Measurements from ENCODE around the gene WDR54. TPM values are rescaled to one million over a fixed set of nuclear protein-coding genes. Genes with fewer than 3 reads are reported as not detected.

Gene WDR54
- polyA plus RNA-seq, 1 of the 3 experiments (the other 2 are of a cell fraction), result 61.6 TPM

DNA sequence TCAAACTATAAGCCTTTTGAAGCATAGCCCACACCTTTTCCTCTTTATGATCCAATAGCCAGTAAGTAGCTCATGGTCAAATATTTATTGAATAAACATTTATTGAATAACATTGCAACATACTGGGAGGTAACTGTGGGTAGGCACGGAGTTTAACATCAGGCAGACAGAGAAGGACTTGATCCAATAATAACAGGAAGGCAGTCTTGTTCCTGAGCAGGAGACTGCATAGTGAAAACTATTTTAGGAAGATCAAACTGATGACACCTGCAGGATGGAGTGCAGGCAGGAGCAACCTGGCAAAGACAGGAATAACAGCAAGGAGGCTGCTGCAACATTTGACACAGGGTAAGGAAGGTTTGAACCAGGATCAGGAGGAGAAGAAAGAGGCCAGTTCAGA, 38.3 kb upstream of the WDR54 start:
- H4K20me1 ChIP-seq (ENCODE audit: insufficient read depth), result peaks cover 74% of the 10 kb centered on the region
- CTCF ChIA-PET, result interaction anchor here (2.2 kb wide), 1 partner anchor 8 kb away, joined by 24 read pairs; no protein-coding TSS in a partner anchor
- no peaks in the 10 kb centered on the region for H3K27me3 ChIP-seq (ENCODE audit: insufficient read depth)
- H3K79me2 ChIP-seq (ENCODE audit: insufficient read depth), result peaks cover 87% of the 10 kb centered on the region
- H3K27ac ChIP-seq (ENCODE audit: low read depth in 2 of 2, low read length in 1 of 2), result no peak overlapping the region
- H3K9ac ChIP-seq, result no peak overlapping the region
- POLR2A ChIA-PET, result no interaction called here
- H3K4me2 ChIP-seq, result no peak overlapping the region
- peaks cover 5% of the 10 kb centered on the region for H3F3A ChIP-seq (replicated peaks; ENCODE audit: insufficient read depth)
- WGBS (ENCODE audit: low lambda C conversion rate), result 52% methylated on average over 1 of the region's 1 CpG
- no peak for DNase-seq
- no peaks in the 10 kb centered on the region for H3K9me2 ChIP-seq
- no peak for TF ChIP-seq NFIC (IDR thresholded peaks at IDR 0.05; ENCODE audit: borderline replicate concordance)
- no peak for TF ChIP-seq RAD21 (IDR thresholded peaks at IDR 0.05; ENCODE audit: low read length)
- TF ChIP-seq EZH2phosphoT487 (IDR thresholded peaks at IDR 0.05; ENCODE audit: borderline replicate concordance, low read depth), result no peak
- TF ChIP-seq RCOR1 (IDR thresholded peaks at IDR 0.05; ENCODE audit: low read length), result no peak
- TF ChIP-seq TAF1 (IDR thresholded peaks at IDR 0.05; ENCODE audit: borderline replicate concordance, low read depth, low read length), result no peak
- TF ChIP-seq, protein P1, sequence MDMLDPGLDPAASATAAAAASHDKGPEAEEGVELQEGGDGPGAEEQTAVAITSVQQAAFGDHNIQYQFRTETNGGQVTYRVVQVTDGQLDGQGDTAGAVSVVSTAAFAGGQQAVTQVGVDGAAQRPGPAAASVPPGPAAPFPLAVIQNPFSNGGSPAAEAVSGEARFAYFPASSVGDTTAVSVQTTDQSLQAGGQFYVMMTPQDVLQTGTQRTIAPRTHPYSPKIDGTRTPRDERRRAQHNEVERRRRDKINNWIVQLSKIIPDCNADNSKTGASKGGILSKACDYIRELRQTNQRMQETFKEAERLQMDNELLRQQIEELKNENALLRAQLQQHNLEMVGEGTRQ (IDR thresholded peaks at IDR 0.05; ENCODE audit: borderline replicate concordance, low read depth, low read length), result no peak
- TF ChIP-seq, protein P2, sequence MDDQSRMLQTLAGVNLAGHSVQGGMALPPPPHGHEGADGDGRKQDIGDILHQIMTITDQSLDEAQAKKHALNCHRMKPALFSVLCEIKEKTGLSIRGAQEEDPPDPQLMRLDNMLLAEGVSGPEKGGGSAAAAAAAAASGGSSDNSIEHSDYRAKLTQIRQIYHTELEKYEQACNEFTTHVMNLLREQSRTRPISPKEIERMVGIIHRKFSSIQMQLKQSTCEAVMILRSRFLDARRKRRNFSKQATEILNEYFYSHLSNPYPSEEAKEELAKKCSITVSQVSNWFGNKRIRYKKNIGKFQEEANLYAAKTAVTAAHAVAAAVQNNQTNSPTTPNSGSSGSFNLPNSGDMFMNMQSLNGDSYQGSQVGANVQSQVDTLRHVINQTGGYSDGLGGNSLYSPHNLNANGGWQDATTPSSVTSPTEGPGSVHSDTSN (IDR thresholded peaks at IDR 0.05), result no peak
- no peak for TF ChIP-seq POLR2AphosphoS5 (IDR thresholded peaks at IDR 0.05; ENCODE audit: low read depth, low read length)
- TF ChIP-seq, protein P3, sequence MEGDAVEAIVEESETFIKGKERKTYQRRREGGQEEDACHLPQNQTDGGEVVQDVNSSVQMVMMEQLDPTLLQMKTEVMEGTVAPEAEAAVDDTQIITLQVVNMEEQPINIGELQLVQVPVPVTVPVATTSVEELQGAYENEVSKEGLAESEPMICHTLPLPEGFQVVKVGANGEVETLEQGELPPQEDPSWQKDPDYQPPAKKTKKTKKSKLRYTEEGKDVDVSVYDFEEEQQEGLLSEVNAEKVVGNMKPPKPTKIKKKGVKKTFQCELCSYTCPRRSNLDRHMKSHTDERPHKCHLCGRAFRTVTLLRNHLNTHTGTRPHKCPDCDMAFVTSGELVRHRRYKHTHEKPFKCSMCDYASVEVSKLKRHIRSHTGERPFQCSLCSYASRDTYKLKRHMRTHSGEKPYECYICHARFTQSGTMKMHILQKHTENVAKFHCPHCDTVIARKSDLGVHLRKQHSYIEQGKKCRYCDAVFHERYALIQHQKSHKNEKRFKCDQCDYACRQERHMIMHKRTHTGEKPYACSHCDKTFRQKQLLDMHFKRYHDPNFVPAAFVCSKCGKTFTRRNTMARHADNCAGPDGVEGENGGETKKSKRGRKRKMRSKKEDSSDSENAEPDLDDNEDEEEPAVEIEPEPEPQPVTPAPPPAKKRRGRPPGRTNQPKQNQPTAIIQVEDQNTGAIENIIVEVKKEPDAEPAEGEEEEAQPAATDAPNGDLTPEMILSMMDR (IDR thresholded peaks at IDR 0.05), result no peak
- no peak for TF ChIP-seq TEAD4 (IDR thresholded peaks at IDR 0.05; ENCODE audit: borderline replicate concordance, insufficient read depth)
- TF ChIP-seq GATA2 (CRISPR knock-in tag; IDR thresholded peaks at IDR 0.05), result no peak
- TF ChIP-seq FOSL2 (IDR thresholded peaks at IDR 0.05; ENCODE audit: borderline replicate concordance, low read depth), result no peak
- H3K4me1 ChIP-seq (ENCODE audit: control insufficient read depth in 1 of 2, insufficient read depth in 2 of 2, low read depth in 1 of 2, low read length in 1 of 2), result peaks cover 7 to 17% of the 10 kb centered on the region in 2 experiments; a peak in 2 of 4 replicates
- no peak overlapping the region for H2AFZ ChIP-seq (ENCODE audit: low read depth)
- H3K9me3 ChIP-seq, result no peaks in the 10 kb centered on the region
- H3K4me3 ChIP-seq (ENCODE audit: low read depth in 2 of 2, low read length in 1 of 2), result no peak overlapping the region
- peaks cover 7 to 22% of the 10 kb centered on the region in 2 experiments for H3K36me3 ChIP-seq (replicated peaks in 1 of 2; ENCODE audit: control insufficient read depth in 1 of 2, insufficient read depth in 2 of 2, low read length in 1 of 2)

DNA sequence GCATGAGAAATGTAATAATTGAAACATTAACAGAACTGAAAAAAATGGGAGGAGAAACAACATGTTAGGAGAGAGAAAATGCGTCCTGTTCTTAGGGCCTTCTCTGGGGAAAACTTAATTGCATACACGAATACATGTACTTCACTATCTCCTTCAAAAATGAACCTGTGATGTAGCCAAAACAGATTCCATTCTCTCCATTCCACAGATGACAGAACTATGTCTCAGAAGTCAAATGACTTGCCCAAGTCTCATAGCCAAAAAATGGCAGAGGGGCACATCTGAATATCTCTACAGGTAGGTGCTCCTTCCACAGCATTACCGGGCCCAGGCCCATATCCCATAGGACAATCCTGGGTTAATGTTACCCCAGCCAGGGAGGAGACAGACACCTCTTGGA, 37.5 kb upstream of the WDR54 start:
- Histone ChIP-seq H3F3A (replicated peaks; ENCODE audit: insufficient read depth) (peaks cover 5% of the 10 kb centered on the region), H3K27me3 (ENCODE audit: insufficient read depth) (no peaks in the 10 kb centered on the region), H3K27ac (ENCODE audit: low read depth in 2 of 2, low read length in 1 of 2) (no peak overlapping the region), H3K9me2 (no peaks in the 10 kb centered on the region), H2AFZ (ENCODE audit: low read depth) (no peak overlapping the region), H3K79me2 (ENCODE audit: insufficient read depth) (peaks cover 87% of the 10 kb centered on the region), H4K20me1 (ENCODE audit: insufficient read depth) (peaks cover 74% of the 10 kb centered on the region), H3K9ac (no peak overlapping the region), H3K4me2 (no peak overlapping the region), H3K36me3 (replicated peaks in 1 of 2; ENCODE audit: control insufficient read depth in 1 of 2, insufficient read depth in 2 of 2, low read length in 1 of 2) (peaks cover 7 to 22% of the 10 kb centered on the region in 2 experiments), H3K4me1 (ENCODE audit: control insufficient read depth in 1 of 2, insufficient read depth in 2 of 2, low read depth in 1 of 2, low read length in 1 of 2) (peaks cover 8 to 19% of the 10 kb centered on the region in 2 experiments; a peak in 2 of 4 replicates), H3K9me3 (no peaks in the 10 kb centered on the region), H3K4me3 (ENCODE audit: low read depth in 2 of 2, low read length in 1 of 2) (no peak overlapping the region)
- DNase-seq, result no peak
- TF ChIP-seq, protein P4, sequence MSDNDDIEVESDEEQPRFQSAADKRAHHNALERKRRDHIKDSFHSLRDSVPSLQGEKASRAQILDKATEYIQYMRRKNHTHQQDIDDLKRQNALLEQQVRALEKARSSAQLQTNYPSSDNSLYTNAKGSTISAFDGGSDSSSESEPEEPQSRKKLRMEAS (IDR thresholded peaks at IDR 0.05; ENCODE audit: low read depth), result no peak
- TF ChIP-seq RFX5 (IDR thresholded peaks at IDR 0.05; ENCODE audit: low read length) (no peak), RXRA (IDR thresholded peaks at IDR 0.05; ENCODE audit: borderline replicate concordance, low read depth) (no peak), NFIC (IDR thresholded peaks at IDR 0.05; ENCODE audit: borderline replicate concordance) (no peak), GABPA (IDR thresholded peaks at IDR 0.05; ENCODE audit: low read depth) (no peak), MXI1 (IDR thresholded peaks at IDR 0.05; ENCODE audit: low read depth, low read length) (no peak), ELF1 (IDR thresholded peaks at IDR 0.05) (no peak), JUND (IDR thresholded peaks at IDR 0.05) (no peak), NRF1 (IDR thresholded peaks at IDR 0.05; ENCODE audit: low read depth, low read length) (no peak), SMC3 (IDR thresholded peaks at IDR 0.05; ENCODE audit: low read depth, low read length) (no peak)
- TF ChIP-seq, protein P3 (IDR thresholded peaks at IDR 0.05), result no peak
- WGBS (ENCODE audit: low lambda C conversion rate), result 95% methylated on average over 3 of the region's 3 CpGs
- ChIA-PET CTCF (no interaction called here), POLR2A (no interaction called here)
